ENCODE data around the gene MAP3K8. TPM values are rescaled to one million over a fixed set of nuclear protein-coding genes. Genes with fewer than 3 reads are reported as not detected.
A peak's percentile ranks its signal among the peaks of the same experiment; 100 is the strongest.

Gene MAP3K8
- total and polyA plus RNA-seq, 2 donors (not counting 1 experiment from before 2014, with no cell fraction given): 97.0 to 99.2 TPM

DNA sequence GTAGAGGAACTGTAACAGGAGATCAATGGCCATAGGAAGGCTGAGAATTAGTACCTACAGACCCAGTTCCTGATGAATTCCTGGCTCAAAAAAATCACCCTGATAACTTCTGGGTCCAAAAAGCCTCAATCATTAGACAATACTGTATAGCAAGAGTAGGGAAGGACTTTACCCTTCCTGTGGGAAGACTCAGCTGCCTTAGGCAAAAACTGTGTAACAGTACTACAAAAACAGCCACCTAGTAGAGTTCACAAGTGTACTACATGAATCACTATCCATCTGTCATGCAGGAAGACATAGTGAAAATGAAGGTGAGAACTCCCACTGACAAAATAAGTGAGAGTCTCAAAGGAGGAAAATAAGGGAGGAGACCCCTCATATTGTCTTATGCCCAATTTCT is 47.6 kb downstream of the MAP3K8 start:
- no peak for DNase-seq
- H3K9me3 ChIP-seq (ENCODE audit: control extremely low read depth in 1 of 3, control insufficient read depth in 2 of 3, insufficient read depth in 1 of 3, low read length in 2 of 3): peaks cover 0 to 4% (median 2%) of the 10 kb centered on the region in 3 donors
- peak overlapping the region; percentile 79 for H3K27ac Mint-ChIP-seq

DNA sequence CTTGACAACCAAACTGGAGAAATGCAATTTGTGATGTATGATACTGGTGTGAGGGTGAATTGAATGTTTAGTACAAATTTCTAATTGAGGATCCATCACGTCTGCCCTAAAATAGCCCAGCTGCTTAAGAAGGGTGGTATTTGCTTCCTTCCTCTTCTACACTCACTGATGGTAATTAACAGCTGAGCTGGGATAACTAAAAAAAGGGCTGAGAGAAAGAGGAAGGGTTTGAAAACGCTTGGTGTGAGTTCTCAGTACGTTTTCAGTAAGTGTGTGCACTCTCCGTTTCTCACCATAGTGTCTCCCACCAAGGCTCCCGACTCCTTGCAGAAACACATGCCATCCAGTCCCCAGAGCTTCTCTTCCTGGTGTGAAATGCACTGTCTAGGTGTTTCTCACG is 54.3 kb downstream of the MAP3K8 start:
- Mint-ChIP-seq H3K27ac (peak overlapping the region; percentile 87), H3K9me3 (ENCODE audit: insufficient read depth) (no peaks in the 10 kb centered on the region), H3K27me3 (no peaks in the 10 kb centered on the region), H3K4me1 (peaks cover 60% of the 10 kb centered on the region), H3K4me3 (peak overlapping the region; percentile 56)
- ChIA-PET CTCF (interaction anchor here (0.9 to 1.9 kb wide), 7 partner anchors 10 to 59 kb away, joined by 3 to 7 read pairs (median 3); no protein-coding TSS in a partner anchor), POLR2A (interaction anchor here (1.1 kb wide), 1 partner anchor 55 kb away, joined by 4 read pairs; the partner anchor contains the start of gene MAP3K8)
- Histone ChIP-seq H3K9me3 (ENCODE audit: control extremely low read depth in 1 of 3, control insufficient read depth in 2 of 3, insufficient read depth in 1 of 3, low read length in 2 of 3) (no peaks in the 10 kb centered on the region), H3K4me3 (ENCODE audit: control extremely low read depth in 1 of 5, extremely low read depth in 1 of 5, insufficient read depth in 1 of 5, low read depth in 2 of 5, low read length in 4 of 5) (peak overlapping the region in 4 of 5 experiments; percentile 5 to 46 (median 32)), H3K79me2 (ENCODE audit: control insufficient read depth, insufficient read depth, low read length) (no peaks in the 10 kb centered on the region), H3K4me1 (ENCODE audit: control insufficient read depth in 2 of 2, insufficient read depth in 2 of 2, low read length in 2 of 2) (peaks cover 62 to 70% of the 10 kb centered on the region in 2 donors), H2AFZ (ENCODE audit: insufficient read depth, low read depth, low read length, poor library complexity, severe bottlenecking) (no peak overlapping the region), H3K4me2 (replicated peaks; ENCODE audit: low read depth, low read length, poor library complexity, severe bottlenecking) (peak overlapping the region; percentile 72), H3K9ac (ENCODE audit: low read length) (peak overlapping the region; percentile 38), H3K27ac (ENCODE audit: low read length in 2 of 2) (peak overlapping the region; percentile 70 to 88), H3K36me3 (replicated peaks in 1 of 2; ENCODE audit: control extremely low read depth in 1 of 2, control insufficient read depth in 1 of 2, extremely low read depth in 1 of 2, insufficient read depth in 2 of 2, low read length in 1 of 2) (no peaks in the 10 kb centered on the region), H3K27me3 (replicated peaks in 1 of 4; ENCODE audit: control extremely low read depth in 1 of 4, control insufficient read depth in 3 of 4, insufficient read depth in 4 of 4, low read length in 3 of 4) (no peaks in the 10 kb centered on the region), H4K20me1 (ENCODE audit: control insufficient read depth, insufficient read depth, low read length, poor library complexity, severe bottlenecking) (no peaks in the 10 kb centered on the region)
- 20% methylated on average over 1 of the region's 6 CpGs for WGBS (ENCODE audit: insufficient coverage)
- no peak for TF ChIP-seq EZH2 (IDR thresholded peaks at IDR 0.05; ENCODE audit: borderline replicate concordance, insufficient read depth, low read depth, low read length, poor library complexity, severe bottlenecking)
- no peak for TF ChIP-seq CTCF (IDR thresholded peaks at IDR 0.05)
- ATAC-seq (ENCODE audit: low read depth): peak; percentile 72
- peak; percentile 71 for DNase-seq
- intact Hi-C loops (cut with micrococcal nuclease): loop anchor here (2.0 kb wide), 2 partner anchors 14 to 22 kb away; no protein-coding TSS in a partner anchor

More for the DNA sequence above, 47.6 kb downstream of the MAP3K8 start:
- peak overlapping the region; percentile 44 for H3K4me3 Mint-ChIP-seq
- no peaks in the 10 kb centered on the region for H3K36me3 ChIP-seq (replicated peaks in 1 of 2; ENCODE audit: control extremely low read depth in 1 of 2, control insufficient read depth in 1 of 2, extremely low read depth in 1 of 2, insufficient read depth in 2 of 2, low read length in 1 of 2)
- H3K27ac ChIP-seq (ENCODE audit: low read length in 2 of 2): peak overlapping the region in 1 of 2 donors; percentile 11
- H3K4me3 ChIP-seq (ENCODE audit: control extremely low read depth in 1 of 5, extremely low read depth in 1 of 5, insufficient read depth in 1 of 5, low read depth in 2 of 5, low read length in 4 of 5): no peak overlapping the region
- TF ChIP-seq CTCF (IDR thresholded peaks at IDR 0.05) (no peak), EZH2 (IDR thresholded peaks at IDR 0.05; ENCODE audit: borderline replicate concordance, insufficient read depth, low read depth, low read length, poor library complexity, severe bottlenecking) (no peak)
- no peaks in the 10 kb centered on the region for H3K79me2 ChIP-seq (ENCODE audit: control insufficient read depth, insufficient read depth, low read length)
- intact Hi-C loops (cut with micrococcal nuclease): no loop called here
- CTCF ChIA-PET: no interaction called here
- no peak overlapping the region for H2AFZ ChIP-seq (ENCODE audit: insufficient read depth, low read depth, low read length, poor library complexity, severe bottlenecking)
- ATAC-seq (ENCODE audit: low read depth): no peak
- H4K20me1 ChIP-seq (ENCODE audit: control insufficient read depth, insufficient read depth, low read length, poor library complexity, severe bottlenecking): no peaks in the 10 kb centered on the region
- POLR2A ChIA-PET: no interaction called here
- peaks cover 18 to 19% of the 10 kb centered on the region in 2 donors for H3K4me1 ChIP-seq (ENCODE audit: control insufficient read depth in 2 of 2, insufficient read depth in 2 of 2, low read length in 2 of 2)
- no peaks in the 10 kb centered on the region for H3K27me3 Mint-ChIP-seq
- H3K27me3 ChIP-seq (replicated peaks in 1 of 4; ENCODE audit: control extremely low read depth in 1 of 4, control insufficient read depth in 3 of 4, insufficient read depth in 4 of 4, low read length in 3 of 4): no peaks in the 10 kb centered on the region
- H3K9me3 Mint-ChIP-seq (ENCODE audit: insufficient read depth): peaks cover 3% of the 10 kb centered on the region
- no peak overlapping the region for H3K4me2 ChIP-seq (replicated peaks; ENCODE audit: low read depth, low read length, poor library complexity, severe bottlenecking)
- peaks cover 24% of the 10 kb centered on the region for H3K4me1 Mint-ChIP-seq
- no peak overlapping the region for H3K9ac ChIP-seq (ENCODE audit: low read length)

Measured in B cell (primary cell).